ENCODE measurements around the gene NKAIN2.

NKAIN2 gene

DNA sequence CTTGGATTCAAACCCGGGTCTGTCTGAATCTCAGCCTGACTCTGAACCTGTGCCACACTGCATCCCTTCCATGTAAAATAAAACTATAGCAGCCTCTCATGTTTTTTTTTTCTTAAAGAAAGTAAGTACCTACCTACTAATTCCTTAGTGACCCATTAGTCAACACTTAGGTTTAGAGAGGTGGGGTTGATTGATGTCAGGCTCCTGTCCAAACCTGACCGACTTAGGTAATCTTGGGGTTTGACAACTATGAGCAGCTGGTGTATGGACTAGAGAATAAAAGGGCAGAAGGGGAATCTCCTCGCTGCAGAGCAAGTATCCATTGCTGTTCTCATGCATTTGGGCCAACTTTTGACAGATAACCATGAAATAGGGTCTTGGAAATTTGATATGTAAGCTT, 6.5 kb downstream of the NKAIN2 start:
- peak; percentile 33 for DNase-seq

DNA sequence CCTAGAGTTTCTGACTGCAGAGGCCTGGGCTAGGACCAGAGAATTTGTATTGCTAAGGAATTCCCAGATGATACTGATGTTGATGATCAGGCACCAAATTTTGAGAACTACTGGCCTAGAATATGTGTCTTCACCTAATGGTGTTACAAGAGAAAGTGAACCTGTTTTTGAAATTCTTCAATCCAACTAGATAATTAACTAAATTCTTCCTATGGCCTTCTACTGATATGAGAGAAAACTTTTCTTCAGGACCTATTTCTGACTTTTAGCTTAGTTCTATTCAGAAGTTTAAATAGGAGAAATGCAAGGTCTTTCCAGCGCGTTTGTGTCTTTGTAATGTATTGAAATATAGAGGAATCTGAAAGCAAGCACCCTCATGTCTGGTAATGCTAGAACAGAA, 7.3 kb downstream of the NKAIN2 start:
- no peak for DNase-seq

DNA sequence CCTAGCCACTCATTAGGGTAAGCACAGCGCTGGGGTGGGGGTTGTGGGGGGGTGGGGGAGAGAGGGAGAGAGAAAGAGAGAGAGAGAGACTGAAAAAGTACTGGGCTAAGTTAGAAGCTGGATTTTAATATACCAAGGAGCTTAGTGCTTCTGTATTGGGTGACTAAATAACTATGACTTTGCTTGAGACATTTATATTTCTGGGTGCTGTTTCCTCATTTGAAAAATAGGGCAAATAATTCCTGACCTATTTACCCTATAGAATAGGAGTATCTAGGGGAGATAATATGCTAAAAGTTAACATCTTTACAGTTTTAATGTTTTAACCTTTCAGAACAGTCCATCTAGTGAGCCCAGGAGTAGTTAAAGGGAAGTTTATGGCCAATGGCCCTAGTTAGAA, 7.7 kb downstream of the NKAIN2 start:
- DNase-seq, result peak; percentile 32

DNA sequence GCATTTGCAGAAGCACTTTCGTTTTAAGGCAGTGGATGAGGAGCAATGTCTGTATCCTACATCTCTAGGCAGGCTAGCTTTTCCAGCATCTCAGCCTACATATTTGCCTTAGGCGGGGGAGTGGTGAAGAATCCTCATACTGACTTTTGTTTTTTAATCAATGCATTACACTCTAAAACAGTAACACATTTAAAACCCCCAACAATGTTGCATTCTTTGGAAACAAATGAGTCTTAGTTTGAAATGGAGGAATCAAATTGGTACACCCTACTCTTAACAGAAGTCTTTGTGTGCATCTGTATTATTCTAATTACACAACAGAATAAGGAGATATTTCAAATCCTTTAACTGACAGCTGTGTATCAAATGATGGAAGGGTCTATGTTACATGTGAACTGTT, 9.0 kb downstream of the NKAIN2 start:
- DNase-seq, result no peak

DNA sequence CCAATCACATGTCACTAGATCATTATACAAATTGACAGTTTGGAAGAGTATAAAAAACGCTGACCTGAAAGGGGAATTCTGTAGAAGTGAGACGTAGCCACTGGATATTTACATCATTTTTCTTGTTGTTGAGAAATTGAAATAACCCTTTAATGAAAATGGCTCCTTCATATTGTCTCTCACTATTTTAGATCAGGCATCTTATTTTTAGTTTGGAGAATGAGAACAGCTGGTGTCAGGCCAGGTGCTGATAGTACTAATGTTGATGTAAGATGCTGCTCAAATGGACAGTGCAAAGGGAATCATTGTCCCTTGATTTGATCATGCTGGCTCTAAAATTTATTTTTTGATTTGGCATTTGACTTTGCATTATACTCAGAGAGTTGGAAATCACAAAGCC, 17.4 kb downstream of the NKAIN2 start:
- no peak for DNase-seq

DNA sequence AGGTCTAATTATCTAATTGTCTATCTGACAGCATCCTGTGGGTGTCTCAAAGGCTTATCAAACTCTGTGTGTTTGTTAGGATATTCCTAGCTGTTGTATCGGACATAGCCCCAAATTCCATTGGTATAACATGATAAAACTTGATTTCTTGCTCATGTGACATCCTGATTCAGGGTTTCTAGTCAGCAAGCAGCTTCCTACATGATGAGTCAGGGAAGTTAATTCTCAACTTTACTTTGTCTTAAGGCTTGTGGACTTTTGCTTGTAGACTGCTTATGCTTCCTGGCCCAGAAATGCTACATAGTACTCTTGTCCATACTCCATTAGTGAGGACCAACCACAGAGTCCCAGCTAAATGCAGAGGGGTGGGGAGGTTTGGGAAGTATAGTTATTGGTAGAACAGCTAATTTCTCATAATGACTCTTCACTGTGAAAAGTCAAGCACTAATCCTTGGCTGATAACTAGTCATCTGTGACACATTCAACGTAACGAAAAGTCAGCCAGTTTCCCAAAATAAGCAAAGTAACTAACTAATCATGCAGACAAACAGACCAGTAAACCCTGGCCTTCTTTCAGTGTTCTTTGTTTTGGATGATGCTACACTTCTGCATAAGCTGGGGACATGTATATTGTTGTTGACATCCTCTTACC, 25.8 kb downstream of the NKAIN2 start:
- no peak for DNase-seq

DNA sequence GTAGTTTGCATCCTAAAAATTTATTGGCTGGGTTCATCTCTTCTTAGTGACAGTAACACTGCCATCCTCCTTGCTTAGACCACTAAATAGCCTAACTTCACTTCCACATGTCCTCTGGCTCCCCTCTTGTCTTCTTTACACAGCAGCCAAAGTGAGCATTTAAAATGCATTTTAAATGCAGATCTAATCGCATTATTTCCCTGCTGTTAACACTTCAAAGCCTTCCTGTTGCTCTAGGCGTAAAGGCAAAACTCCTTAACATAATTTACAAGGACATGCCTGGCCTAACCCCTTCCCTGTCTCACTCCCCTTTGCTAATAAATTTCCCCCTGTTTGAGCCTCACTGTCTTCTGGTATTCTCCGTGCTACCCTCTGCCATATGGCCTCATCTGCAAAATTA, 26.5 kb downstream of the NKAIN2 start:
- no peak for DNase-seq

DNA sequence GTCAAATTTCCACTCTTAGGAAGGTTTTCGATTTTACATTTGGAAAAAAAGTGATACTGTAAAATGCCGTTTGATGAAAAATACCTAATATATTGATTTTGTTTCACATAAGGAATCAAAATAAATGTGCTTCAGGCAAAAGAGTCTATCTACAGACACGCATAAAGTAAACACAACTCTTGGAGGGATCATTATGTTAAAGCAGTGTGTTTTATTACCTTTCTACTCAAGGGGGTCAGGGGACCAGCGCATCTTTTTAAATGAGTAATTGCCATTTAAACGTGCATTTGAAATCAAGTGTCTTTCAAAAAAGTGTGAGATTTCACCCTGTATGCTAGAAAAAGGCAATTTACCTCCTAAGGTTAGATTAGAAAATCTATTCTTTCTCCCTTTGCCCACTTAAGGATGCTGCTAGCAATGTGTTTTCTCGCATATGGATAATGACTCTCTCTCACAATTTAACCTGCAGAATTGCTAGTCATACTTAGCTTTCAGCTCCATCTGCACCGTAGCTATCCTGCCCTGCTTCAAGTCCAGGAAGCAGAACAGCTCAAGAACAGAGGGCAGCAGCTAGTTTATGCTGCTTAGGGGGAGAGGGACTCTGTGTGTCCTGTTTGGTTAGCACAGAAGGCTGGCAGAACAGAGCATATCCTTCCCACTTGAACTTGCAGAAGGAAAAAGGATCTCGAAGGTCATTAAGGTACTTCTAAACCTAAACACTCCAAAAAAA, 35.0 kb downstream of the NKAIN2 start:
- DNase-seq, result peak; percentile 51

DNA sequence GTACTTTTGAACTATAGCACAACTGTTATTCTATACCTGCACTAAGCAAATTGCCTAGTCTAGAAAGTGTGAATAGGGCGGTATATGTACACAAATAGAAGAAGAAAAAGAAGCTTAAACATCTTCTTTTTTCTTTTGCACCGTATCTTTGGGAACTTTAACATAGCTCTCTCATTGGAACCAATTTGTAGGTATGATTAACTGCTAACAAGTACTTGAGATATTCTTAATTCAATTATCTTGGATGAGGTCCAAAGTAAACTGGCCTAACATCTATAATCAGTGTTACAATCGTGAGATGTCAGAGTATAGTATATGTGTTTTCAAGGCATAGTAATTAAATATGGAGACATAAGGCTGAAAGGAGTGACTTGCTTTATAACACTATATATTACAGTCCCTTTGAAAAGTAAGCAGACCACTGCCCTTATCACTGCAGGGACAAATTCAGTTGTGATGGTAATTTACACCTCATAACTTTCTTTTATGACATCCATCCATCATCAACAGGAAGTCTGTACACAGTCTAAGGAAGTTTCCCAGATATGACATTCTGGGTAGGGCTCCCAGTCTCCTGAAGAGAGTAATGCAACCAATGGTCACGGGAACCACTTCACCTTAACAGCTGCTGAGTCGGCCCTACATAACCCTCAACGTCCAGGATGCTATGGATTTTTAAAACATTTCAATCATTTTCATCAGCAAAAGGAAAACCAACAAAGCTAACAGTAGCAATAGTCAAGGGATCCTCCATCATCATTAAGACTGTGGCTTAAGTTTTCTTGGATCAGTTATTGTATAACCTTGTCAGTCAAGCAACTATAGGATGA, 37.6 kb downstream of the NKAIN2 start:
- peak; percentile 76 for DNase-seq

DNA sequence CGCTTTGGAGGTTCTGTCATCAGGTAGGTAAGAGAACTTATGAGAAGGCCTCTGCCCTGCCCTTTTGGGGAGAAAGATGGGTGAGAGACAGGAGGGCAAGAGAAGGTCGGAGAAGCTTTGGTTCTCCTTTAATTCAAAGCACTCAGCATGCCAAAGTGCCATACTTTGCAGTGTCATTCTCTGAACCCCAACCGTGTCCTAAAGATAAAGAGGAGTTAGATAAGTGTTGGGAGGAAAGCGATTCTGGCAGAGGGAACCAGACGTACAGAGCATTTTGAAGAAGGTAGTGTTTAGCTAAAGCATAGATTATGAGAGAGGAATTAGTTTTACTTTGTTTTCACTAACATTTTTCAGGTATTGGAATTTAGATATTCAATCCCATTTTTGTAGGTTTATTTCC, 40.3 kb downstream of the NKAIN2 start:
- DNase-seq, result no peak

DNA sequence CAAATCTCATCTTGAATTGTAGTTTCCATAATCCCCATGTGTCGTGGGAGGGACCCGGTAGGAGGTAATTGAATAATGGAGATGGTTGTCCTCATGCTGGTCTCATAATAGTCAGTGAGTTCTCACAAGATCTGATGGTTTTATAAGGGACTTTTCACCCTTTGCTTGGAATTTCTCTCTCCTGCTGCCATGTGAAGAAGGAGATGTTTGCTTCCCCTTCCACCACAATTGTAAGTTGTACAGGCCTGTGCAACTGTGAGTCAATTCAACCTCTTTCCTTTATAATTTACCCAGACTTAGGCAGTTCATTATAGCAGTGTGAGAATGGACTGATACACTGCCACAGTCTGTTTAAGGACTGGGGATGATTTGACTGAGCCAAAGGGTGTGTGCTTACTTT, 44.7 kb downstream of the NKAIN2 start:
- no peak for DNase-seq

DNA sequence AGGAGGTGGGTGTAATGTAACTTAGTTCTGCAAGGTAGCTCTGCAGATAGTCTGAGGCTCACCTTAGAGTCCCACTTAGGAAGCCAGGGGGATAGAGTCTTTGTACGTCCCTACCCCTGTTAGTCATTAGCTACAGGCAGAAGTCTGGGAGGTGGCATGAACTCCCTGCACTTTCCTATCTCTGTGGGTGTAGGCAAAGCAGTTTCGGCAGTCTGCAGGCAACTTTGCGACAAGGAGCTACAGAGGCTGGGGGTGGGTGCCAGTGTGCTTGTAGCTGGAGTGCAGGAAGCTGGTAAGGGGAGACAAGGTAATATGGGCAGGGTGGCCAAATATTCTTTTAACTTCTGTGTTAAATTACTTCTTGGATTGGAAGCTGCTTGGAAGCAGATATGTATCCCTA, 45.7 kb downstream of the NKAIN2 start:
- no peak for DNase-seq

DNA sequence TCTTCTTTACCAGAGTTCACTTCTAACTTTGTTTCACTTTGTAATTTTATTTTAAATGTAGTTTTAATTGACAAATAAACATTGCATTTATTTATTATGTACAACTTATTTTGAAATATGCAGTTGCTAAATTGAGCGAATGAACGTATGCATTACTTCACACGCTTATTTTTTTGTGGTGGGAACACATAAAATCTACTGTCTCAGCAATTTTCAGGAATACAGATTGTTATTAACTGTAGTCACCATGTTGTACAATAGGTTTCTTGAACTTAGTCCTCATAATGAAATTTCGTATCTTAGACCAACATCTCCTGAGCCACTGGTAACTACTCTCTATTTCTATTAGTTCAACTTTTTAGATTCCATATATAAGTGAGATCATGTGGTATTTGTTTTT, 46.9 kb downstream of the NKAIN2 start:
- no peak for DNase-seq

DNA sequence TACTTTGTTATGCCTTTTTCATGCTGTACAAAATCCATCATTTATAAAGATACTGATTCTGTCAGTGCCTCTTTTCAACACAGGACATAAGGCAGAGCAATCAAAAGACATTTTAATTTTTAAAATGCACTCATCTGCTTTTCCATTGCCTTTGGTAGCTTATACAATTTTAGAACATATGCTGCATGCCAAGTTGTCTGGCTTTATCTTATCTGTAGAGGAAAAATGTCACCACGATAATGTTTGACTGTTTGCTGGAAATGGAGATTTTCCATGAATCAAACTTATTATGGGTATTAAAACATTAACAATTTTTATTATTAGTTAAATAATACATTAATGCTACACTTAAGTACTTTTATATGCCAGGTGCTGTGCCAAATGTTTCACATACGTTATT, 50.5 kb downstream of the NKAIN2 start:
- DNase-seq, result no peak

DNA sequence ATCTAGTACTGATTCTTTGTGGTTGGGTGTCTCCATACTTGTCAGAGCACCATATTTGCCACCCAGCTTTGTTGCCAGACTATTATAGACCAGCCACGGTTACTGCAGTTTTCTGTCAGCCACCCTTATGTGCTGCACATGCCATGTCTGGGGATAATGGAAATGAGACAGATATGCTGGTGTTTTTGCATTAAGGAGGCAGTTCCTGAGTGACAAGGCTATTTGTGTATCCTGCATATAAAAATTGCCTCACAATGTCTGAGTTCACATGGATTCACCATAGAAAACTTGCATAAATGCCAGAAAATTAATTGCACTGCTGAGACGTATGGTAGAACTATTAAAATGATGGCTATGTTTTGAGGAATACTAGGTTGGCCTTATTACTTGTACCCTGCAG, 51.8 kb downstream of the NKAIN2 start:
- no peak for DNase-seq

DNA sequence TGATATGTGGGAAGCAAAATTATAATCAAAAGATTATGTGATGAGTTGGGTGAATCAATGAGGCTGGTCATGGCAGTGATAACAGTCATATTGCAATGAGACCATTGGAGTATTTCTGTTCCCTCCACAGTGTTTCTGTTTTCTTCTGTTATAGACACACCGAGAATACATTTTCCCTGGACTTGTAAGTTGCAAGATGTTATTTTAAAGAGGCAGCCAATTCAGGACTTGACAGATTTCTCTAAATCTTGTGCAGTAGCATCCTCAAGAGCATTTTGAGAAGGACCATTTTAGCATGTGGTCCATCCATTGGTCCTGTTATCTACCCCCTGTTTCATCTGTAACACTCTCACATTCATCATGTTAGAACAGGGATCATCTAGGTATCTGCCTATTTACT, 55.6 kb downstream of the NKAIN2 start:
- no peak for DNase-seq

DNA sequence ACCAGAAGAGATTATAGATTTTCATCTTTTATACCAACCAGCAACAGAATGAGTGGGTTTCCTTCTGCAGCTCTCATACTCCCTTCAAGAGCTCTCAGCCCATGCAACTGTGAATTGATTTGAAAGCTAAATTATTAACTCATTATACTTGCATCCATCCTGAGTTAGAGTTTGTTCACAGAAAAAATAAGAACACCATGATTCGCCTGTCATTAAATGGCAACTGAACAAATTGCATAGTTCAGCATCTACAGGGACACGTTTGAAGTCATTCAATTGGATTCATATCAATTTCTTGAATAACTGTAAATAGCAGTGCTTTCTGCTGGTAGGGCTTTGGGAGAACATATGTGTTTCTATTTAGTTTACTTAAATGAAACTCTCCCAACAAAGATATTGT, 65.7 kb downstream of the NKAIN2 start:
- no peak for DNase-seq

DNA sequence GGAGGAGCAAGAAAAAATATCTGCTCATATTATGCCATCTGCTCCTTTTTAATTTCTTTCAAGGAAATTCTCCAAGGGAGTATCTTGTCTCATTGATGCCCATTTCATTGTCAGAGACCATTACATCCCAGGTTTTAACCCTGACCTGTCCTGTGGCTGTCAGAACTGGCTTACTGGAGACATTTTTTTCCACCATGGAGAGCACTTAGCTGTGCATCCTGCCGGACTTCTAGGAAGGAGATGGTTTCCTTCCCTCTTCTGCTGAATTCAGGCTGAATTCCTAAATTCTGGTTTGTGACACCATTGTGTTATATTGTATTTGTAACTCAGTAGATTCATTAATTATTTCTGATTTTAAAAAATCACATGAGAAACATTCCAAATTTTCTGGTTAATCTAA, 70.3 kb downstream of the NKAIN2 start:
- no peak for DNase-seq

DNA sequence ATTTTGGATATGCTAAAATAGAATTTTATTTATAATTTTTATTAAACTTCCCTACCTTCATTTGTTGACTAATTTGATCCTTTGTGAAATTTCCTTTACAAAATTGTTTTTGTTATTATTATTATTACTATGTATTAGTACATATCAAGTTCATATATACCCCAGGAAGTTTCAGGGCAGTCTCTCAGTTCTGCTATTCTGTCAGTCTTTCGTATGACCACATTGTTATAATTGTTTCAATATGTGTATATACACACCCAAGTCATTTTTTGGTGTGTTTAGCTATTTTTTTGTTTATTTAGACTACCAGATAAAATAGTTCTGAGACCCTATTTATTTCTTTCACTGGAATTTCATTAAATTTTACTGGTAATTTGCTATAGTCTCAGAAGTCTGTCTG, 72.1 kb downstream of the NKAIN2 start:
- no peak for DNase-seq

DNA sequence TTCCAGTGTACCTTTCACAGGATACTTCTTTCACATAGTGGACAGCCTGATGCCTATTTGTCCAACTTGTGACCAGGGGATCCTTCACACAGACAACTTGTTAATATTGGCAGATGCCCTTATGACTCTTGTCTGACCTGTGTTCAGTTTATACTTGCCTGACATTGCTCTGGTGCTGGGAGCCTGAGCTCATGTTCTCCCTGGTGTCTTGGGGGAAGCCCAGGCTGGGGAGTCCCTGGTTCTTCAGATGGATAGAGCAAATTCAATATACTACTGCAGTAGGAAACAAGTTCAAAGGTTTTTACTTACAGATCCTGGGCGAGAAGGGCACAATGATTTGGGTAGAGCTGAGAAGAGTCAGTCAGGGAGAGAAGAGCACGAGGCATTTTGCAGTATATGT, 76.1 kb downstream of the NKAIN2 start:
- no peak for DNase-seq

DNA sequence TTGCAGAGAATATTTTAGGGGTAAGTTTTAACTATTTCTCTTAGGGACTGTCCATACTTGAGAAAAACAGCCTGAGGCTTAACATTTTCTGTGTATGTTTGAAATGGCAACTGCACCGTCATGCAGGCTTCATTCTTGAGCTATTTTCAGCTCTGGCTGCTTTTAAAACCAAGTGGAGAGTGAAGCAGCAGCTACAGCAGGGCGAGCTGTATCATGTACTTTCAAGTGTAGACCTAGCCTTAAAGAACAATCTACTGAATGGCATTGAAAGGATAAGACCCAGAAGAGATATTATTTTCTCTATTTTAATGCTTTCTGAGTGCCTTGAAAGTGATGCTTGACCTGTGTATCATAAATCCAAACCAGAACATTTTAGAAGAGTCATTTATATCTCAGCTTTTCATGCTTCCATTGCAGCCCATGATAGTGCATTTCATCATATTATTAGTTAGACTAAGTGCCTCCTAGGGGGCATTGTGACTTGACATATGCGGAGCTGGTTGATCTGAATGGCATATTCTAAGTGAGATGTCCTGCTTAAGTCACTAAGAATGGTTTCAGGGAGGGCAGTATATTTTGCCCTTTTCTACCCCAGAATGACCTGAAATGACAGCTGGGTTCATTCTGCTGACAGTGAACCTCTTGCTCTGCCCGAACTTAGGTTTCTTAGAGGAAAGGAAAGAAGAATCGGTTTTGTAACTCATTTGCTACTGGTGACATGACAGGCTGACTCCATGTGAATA, 85.3 kb downstream of the NKAIN2 start:
- no peak for DNase-seq

DNA sequence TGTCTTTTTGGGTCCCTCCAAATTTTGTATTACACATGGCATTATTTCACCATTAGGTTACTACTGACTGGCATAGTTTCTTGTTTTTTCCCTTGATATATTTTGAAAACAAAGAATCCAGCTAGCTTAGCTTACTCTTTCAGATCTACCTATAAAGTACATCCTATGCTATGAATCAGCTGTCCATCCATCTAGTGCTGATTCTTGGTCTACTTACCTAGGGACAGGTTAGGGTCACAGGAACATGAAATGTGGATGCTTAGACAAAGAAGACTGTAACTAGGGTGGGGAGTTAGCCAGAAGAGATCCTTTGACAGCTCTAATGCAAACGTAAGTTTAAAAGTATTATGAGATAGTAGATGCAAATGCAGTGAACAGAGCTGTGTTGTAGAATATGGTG, 91.7 kb downstream of the NKAIN2 start:
- DNase-seq, result no peak

DNA sequence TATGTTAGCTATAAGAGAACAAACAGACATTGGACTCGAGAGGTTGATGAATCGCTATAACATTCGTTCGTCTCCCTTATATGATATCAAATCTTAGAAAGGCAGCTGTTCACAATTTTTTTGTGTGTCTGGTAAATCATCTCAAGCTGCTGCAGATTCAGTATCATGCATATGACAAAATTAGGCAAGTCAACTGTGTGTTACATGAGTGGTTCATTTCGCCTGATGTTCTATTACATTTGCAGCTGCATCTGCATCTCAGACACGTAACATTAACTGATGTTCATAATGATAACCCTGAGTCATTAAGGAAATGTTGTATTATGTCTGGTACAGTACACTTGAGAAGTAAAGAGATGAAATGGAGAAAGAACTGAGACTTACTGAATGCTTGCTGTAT, 92.1 kb downstream of the NKAIN2 start:
- no peak for DNase-seq
